KMS-11 (cell line): ENCODE results near the gene ZDHHC11.

Experiments
- H2AFZ ChIP-seq: fragments of 200-600 bp; sonication (generic); 2 replicates; pipeline ENCODE4 v1.6.1; 2016; ENCODE audit warnings: antibody characterized with exemption, mixed run types, low read depth
- H3K27ac ChIP-seq: fragments of 200-600 bp; sonication (generic); 2 replicates; pipeline ENCODE4 v1.6.1; 2016; ENCODE audit warnings: mild to moderate bottlenecking, mixed run types
- H3K27me3 ChIP-seq: fragments of 200-600 bp; sonication (generic); 2 replicates; pipeline ENCODE4 v1.6.1; 2017; ENCODE audit warnings: mild to moderate bottlenecking, low read depth, mixed run types, moderate library complexity; ENCODE audit not compliant: insufficient read depth
- H3K36me3 ChIP-seq: fragments of 200-600 bp; sonication (generic); 2 replicates; pipeline ENCODE4 v1.6.1; 2017; ENCODE audit warnings: mild to moderate bottlenecking, mixed run types; ENCODE audit not compliant: insufficient read depth
- H3K4me1 ChIP-seq: fragments of 200-600 bp; sonication (generic); 2 replicates; pipeline ENCODE4 v1.6.1; 2016; ENCODE audit warnings: mild to moderate bottlenecking, low read depth, mixed run types; ENCODE audit not compliant: poor library complexity, severe bottlenecking
- H3K4me2 ChIP-seq: fragments of 200-600 bp; sonication (generic); 2 replicates; pipeline ENCODE4 v1.7.0; 2016; ENCODE audit warnings: mild to moderate bottlenecking, mixed run types
- H3K4me3 ChIP-seq: fragments of 200-600 bp; sonication (generic); IDR thresholded peaks from 2 replicates; pipeline ENCODE4 v1.6.1; 2017; ENCODE audit warnings: low read depth, low read length, mixed read lengths; ENCODE audit not compliant: insufficient read depth
- H3K79me2 ChIP-seq: fragments of 200-600 bp; sonication (generic); 2 replicates; pipeline ENCODE4 v1.6.1; 2016; ENCODE audit warnings: low read depth, mixed run types; ENCODE audit not compliant: insufficient read depth
- H3K9ac ChIP-seq: fragments of 200-600 bp; sonication (generic); 2 replicates; pipeline ENCODE4 v1.6.1; 2016; ENCODE audit warnings: mild to moderate bottlenecking, mixed run types
- H4K20me1 ChIP-seq: fragments of 200-600 bp; sonication (generic); 2 replicates; pipeline ENCODE4 v1.6.1; 2016; ENCODE audit warnings: mild to moderate bottlenecking, mixed run types; ENCODE audit not compliant: insufficient read depth
- TF ChIP-seq, protein P1 (sequence below): fragments of 200-600 bp; sonication (generic); conservative IDR thresholded peaks from 2 replicates; pipeline ENCODE4 v1.6.1; 2017; ENCODE audit warnings: low read depth, mild to moderate bottlenecking, antibody characterized with exemption, low read length, moderate library complexity, mixed read lengths

The ZDHHC11 gene

DNA sequence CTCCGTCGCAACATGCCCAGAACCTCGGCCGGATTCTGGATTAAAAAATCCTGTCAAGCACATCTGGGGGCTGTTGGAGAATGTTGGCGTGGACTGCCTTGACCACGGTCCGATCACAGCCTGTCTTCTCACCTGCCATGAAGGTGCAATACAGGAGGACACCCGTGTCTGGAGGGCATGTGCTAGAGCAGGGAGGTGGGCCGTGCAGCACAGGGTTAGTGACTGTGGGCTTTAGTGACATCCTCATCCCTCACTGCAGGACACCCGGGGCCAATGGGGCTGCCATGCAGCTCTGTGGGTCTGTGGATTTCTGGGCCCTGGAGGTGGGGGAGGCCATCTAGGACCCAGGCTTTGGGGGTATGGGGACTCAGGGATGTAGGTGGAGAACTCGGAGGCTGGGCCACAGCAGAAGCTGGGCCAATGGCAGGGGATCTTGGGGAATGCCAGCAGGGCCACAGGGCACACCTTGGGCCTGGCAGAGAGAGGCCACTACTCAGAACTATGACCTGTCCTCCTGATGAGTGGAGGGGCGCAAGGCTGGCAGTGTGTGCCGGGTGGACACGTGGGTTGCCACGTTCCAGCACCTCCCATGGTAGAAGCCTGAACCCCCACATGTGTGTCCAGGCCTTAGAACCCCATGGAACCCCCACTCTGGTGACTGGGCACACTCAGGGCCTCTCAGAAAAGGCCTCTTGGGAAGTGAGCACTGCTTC lies 89.6 kb downstream of the ZDHHC11 start:
- no peaks in the 10 kb centered on the region for H3K36me3 ChIP-seq
- H3K4me2 ChIP-seq = no peak overlapping the region
- TF ChIP-seq, protein P1, sequence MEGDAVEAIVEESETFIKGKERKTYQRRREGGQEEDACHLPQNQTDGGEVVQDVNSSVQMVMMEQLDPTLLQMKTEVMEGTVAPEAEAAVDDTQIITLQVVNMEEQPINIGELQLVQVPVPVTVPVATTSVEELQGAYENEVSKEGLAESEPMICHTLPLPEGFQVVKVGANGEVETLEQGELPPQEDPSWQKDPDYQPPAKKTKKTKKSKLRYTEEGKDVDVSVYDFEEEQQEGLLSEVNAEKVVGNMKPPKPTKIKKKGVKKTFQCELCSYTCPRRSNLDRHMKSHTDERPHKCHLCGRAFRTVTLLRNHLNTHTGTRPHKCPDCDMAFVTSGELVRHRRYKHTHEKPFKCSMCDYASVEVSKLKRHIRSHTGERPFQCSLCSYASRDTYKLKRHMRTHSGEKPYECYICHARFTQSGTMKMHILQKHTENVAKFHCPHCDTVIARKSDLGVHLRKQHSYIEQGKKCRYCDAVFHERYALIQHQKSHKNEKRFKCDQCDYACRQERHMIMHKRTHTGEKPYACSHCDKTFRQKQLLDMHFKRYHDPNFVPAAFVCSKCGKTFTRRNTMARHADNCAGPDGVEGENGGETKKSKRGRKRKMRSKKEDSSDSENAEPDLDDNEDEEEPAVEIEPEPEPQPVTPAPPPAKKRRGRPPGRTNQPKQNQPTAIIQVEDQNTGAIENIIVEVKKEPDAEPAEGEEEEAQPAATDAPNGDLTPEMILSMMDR = no peak
- no peak overlapping the region for H2AFZ ChIP-seq
- H4K20me1 ChIP-seq = no peaks in the 10 kb centered on the region
- H3K79me2 ChIP-seq = no peaks in the 10 kb centered on the region
- no peaks in the 10 kb centered on the region for H3K27me3 ChIP-seq
- no peak overlapping the region for H3K4me3 ChIP-seq
- H3K9ac ChIP-seq = no peak overlapping the region
- no peaks in the 10 kb centered on the region for H3K4me1 ChIP-seq
- no peak overlapping the region for H3K27ac ChIP-seq

DNA sequence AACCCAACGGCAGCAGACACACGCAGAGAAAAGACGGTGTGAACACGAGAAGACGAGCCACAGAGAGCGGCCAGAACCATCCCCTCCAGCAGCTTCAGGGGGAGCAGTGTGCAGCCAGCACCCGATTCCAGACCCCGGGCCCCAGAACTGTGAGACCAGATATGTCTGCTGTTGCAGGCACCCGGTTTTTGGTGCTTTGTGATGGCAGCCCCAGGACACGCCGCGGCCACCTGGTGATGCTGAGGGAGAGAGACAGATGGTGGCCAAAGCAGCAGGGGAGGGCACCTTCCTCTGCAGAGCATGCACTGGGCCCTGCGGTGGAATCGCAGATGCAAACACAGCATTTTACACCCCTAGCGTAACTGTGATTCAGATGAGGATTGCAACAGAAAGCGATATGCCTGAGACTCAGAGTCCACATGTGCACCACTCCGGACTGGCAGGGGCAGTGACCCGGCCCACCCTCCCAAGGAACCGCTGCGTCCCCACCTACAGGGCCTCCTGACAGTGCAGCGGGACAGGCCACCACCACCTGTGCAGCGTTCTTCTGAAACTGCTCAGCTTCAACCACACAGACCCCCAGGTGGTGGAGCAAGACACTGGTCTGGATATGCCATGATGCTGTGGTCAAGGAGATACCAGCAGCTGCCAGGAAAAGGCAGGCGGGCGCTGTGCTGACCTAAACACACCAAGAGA lies 90.3 kb downstream of the ZDHHC11 start:
- TF ChIP-seq, protein P1 = no peak
- Histone ChIP-seq H3K4me1 (no peaks in the 10 kb centered on the region), H3K9ac (no peak overlapping the region), H3K4me2 (no peak overlapping the region), H3K4me3 (no peak overlapping the region), H3K79me2 (no peaks in the 10 kb centered on the region), H3K27me3 (no peaks in the 10 kb centered on the region), H4K20me1 (no peaks in the 10 kb centered on the region), H2AFZ (no peak overlapping the region), H3K27ac (no peak overlapping the region), H3K36me3 (no peaks in the 10 kb centered on the region)

DNA sequence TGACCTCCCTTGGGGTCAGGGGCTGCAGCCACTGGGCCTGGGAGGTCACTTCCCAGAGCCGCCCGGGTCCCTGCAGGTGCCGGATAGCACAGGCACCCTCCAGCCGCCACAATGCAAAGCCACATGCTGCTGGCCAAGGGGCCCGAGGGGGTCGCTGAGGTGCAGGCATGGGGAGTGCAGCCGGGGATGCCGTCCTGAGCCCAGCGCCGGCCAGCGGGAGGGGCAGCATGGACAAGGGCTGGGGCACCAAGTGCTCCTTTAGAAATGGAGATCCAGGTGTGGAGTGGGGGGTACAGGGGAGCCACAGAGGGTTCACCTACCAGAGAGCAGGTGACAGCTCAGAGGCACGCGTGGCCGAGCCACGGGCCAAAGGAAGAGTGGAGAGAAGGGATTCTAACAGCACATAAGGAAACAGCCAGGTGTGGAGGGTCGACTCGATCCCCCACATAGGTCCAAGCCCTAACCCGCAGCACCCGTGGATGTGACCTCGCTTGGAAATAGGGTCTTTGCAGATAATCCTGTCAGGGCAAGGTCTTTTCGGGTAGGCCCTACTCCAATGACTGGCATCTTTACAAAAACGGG lies 90.9 kb downstream of the ZDHHC11 start:
- H3K27me3 ChIP-seq = no peaks in the 10 kb centered on the region
- no peaks in the 10 kb centered on the region for H3K79me2 ChIP-seq
- no peaks in the 10 kb centered on the region for H3K36me3 ChIP-seq
- H3K4me2 ChIP-seq = no peak overlapping the region
- TF ChIP-seq, protein P1 = no peak
- H4K20me1 ChIP-seq = no peaks in the 10 kb centered on the region
- H3K27ac ChIP-seq = no peak overlapping the region
- no peak overlapping the region for H3K9ac ChIP-seq
- no peaks in the 10 kb centered on the region for H3K4me1 ChIP-seq
- H3K4me3 ChIP-seq = no peak overlapping the region
- H2AFZ ChIP-seq = no peak overlapping the region

DNA sequence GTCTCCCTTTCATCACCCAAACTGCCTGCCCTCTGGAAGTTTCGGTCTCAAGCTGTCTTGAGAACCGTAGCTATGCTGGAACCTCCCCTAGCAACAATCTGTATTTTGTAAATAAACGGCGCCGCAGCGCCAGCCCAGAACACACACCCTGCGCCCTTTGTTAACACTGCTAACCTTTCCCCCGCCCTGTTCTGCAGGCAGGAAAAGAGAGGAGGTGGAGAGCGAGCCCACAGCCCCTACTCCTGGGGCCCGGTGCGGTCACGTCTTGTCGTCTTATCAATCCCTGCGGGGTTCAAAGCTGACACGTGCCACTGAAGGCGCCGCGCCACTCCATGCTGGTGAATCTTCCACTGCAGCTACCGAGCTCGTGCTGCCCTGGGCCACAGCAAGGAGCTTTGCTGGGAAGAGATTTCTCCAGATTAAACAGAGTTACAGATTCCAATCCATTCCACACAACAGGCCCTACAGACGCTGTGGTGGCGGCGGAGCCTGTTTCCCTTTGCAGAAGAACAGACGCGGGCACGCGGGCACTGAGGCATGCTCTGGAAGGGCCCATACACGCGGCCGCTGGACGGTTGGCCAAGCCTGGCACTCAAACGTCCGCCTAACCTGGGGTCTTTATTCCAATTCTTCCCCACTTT lies 91.6 kb downstream of the ZDHHC11 start:
- Histone ChIP-seq H3K27me3 (no peaks in the 10 kb centered on the region), H3K9ac (no peak overlapping the region), H2AFZ (no peak overlapping the region), H3K4me3 (no peak overlapping the region), H3K79me2 (no peaks in the 10 kb centered on the region), H3K4me2 (no peak overlapping the region), H3K27ac (no peak overlapping the region), H3K4me1 (no peaks in the 10 kb centered on the region), H4K20me1 (no peaks in the 10 kb centered on the region), H3K36me3 (no peaks in the 10 kb centered on the region)
- TF ChIP-seq, protein P1 = no peak
